Measurements from ENCODE around the gene PGAM1.
A peak's percentile ranks its signal among the peaks of the same experiment; 100 is the strongest.

- TF ChIP-seq ZFX (IDR thresholded peaks at IDR 0.05) (no peak), CTCF (conservative IDR thresholded peaks at IDR 0.05) (peak; percentile 93)
These were observed 18.6 kb upstream of the PGAM1 start for GRCh38 chr10:97407211-97407951.

All from C4-2B (cell line).